Peyer's patch (tissue), 4 donors: Measurements from ENCODE around the gene HHIPL1. TPM values are rescaled to one million over a fixed set of nuclear protein-coding genes. Genes with fewer than 3 reads are reported as not detected.

Experiments
- DNase-seq, 3 donors: peaks; one replicate each; pipeline ENCODE4 v3.0.0-alpha.2; 2017 to 2019
- H3K27ac ChIP-seq, 4 donors: fragments of 200-600 bp; sonication (generic); one replicate each; pipeline ENCODE4 v1.5.1; 2016 to 2019
- H3K27me3 ChIP-seq, 2 donors: fragments of 200-600 bp; sonication (generic); one replicate each; pipeline ENCODE4 v1.5.1; 2019
- H3K36me3 ChIP-seq, 3 donors: fragments of 200-600 bp; sonication (generic); one replicate each; pipeline ENCODE4 v1.5.1; 2016 to 2019
- H3K4me1 ChIP-seq, 4 donors: fragments of 200-600 bp; sonication (generic); one replicate each; pipeline ENCODE4 v1.5.1; 2016 to 2019
- H3K4me3 ChIP-seq, 4 donors: fragments of 200-600 bp; sonication (generic); 1 replicate in 3 of 4; 2 replicates in 1 of 4; pipeline ENCODE4 v1.5.1; 2016 to 2019; ENCODE audit warnings: mild to moderate bottlenecking in 1 of 4
- H3K9me3 ChIP-seq, 4 donors: fragments of 200-600 bp; sonication (generic); one replicate each; pipeline ENCODE4 v1.5.1; 2016 to 2019; ENCODE audit warnings: mild to moderate bottlenecking in 1 of 4
- CTCF ChIP-seq, 6 experiments: fragments of 450-650 bp in 4 of 6; fragments of 200-600 bp in 2 of 6; sonication (generic) in 1 of 6; IDR thresholded peaks; one replicate each; pipeline ENCODE4 v1.5.1; 2017 to 2019; ENCODE audit warnings: antibody characterized with exemption in 6 of 6, mild to moderate bottlenecking in 3 of 6, moderate library complexity in 1 of 6
- POLR2A ChIP-seq, 2 donors: fragments of 450-650 bp; IDR thresholded peaks; one replicate each; pipeline ENCODE4 v1.5.1; 2017; ENCODE audit warnings: antibody characterized with exemption in 2 of 2, mild to moderate bottlenecking in 2 of 2, moderate library complexity in 2 of 2
- total RNA-seq, 4 donors: library from RNA; depleted of rRNA; stranded (reverse); fragments of >200 nt; gene quantifications; one replicate each; pipeline ENCODE4 v1.1.0, GENCODE V29; 2016

Gene HHIPL1
- total RNA-seq, 4 donors from 2014 or later, result 0.88 to 2.5 (median 1.0) TPM

GRCh38 chr14:99662846-99663245, 17.9 kb downstream of the HHIPL1 start:
- Histone ChIP-seq H3K9me3 (no peaks in the 10 kb centered on the region), H3K4me3 (no peak overlapping the region), H3K4me1 (peaks cover 0 to 8% (median 0%) of the 10 kb centered on the region in 4 donors), H3K27me3 (peaks cover 0 to 6% of the 10 kb centered on the region in 2 donors), H3K27ac (no peak overlapping the region), H3K36me3 (no peaks in the 10 kb centered on the region)
- no peak for TF ChIP-seq CTCF (IDR thresholded peaks at IDR 0.05)
- no peak for TF ChIP-seq POLR2A (IDR thresholded peaks at IDR 0.05)
- peak in 1 of 3 donors; percentile 37 for DNase-seq

GRCh38 chr14:99663386-99664057, 18.6 kb downstream of the HHIPL1 start:
- DNase-seq, result peak in 1 of 3 donors; percentile 15
- no peak overlapping the region for H3K4me3 ChIP-seq
- no peak overlapping the region for H3K27ac ChIP-seq
- peaks cover 0 to 8% (median 0%) of the 10 kb centered on the region in 4 donors for H3K4me1 ChIP-seq
- H3K27me3 ChIP-seq, result peaks cover 0 to 6% of the 10 kb centered on the region in 2 donors
- TF ChIP-seq CTCF (IDR thresholded peaks at IDR 0.05) (no peak), POLR2A (IDR thresholded peaks at IDR 0.05) (no peak)
- no peaks in the 10 kb centered on the region for H3K36me3 ChIP-seq
- H3K9me3 ChIP-seq, result no peaks in the 10 kb centered on the region

GRCh38 chr14:99664058-99664936, 19.4 kb downstream of the HHIPL1 start:
- Histone ChIP-seq H3K4me3 (no peak overlapping the region), H3K36me3 (no peaks in the 10 kb centered on the region), H3K9me3 (no peaks in the 10 kb centered on the region), H3K27me3 (peaks cover 0 to 4% of the 10 kb centered on the region in 2 donors), H3K27ac (no peak overlapping the region), H3K4me1 (peaks cover 0 to 6% (median 0%) of the 10 kb centered on the region in 4 donors)
- no peak for TF ChIP-seq POLR2A (IDR thresholded peaks at IDR 0.05)
- no peak for TF ChIP-seq CTCF (IDR thresholded peaks at IDR 0.05)
- DNase-seq, result peak in 1 of 3 donors; percentile 34

- H3K4me3 ChIP-seq, result no peak overlapping the region
- H3K27ac ChIP-seq, result no peak overlapping the region
- peaks cover 0 to 2% of the 10 kb centered on the region in 2 donors for H3K27me3 ChIP-seq
- TF ChIP-seq CTCF (IDR thresholded peaks at IDR 0.05), result no peak
- TF ChIP-seq POLR2A (IDR thresholded peaks at IDR 0.05), result no peak
- no peaks in the 10 kb centered on the region for H3K36me3 ChIP-seq
- no peak for DNase-seq
- H3K9me3 ChIP-seq, result no peaks in the 10 kb centered on the region
- H3K4me1 ChIP-seq, result peaks cover 0 to 2% (median 0%) of the 10 kb centered on the region in 4 donors
Measured at GRCh38 chr14:99664937-99665273, 20.0 kb downstream of the HHIPL1 start.

GRCh38 chr14:99666533-99666932, 21.6 kb downstream of the HHIPL1 start:
- DNase-seq, result no peak
- Histone ChIP-seq H3K36me3 (no peaks in the 10 kb centered on the region), H3K4me1 (peaks cover 0 to 3% (median 0%) of the 10 kb centered on the region in 4 donors), H3K4me3 (no peak overlapping the region), H3K27me3 (no peaks in the 10 kb centered on the region), H3K9me3 (no peaks in the 10 kb centered on the region), H3K27ac (no peak overlapping the region)
- no peak for TF ChIP-seq POLR2A (IDR thresholded peaks at IDR 0.05)
- TF ChIP-seq CTCF (IDR thresholded peaks at IDR 0.05), result no peak
